Smooth muscle cell (in vitro differentiated cells): ENCODE data around the gene TBC1D9. TPM values are rescaled to one million over a fixed set of nuclear protein-coding genes. Genes with fewer than 3 reads are reported as not detected.

ENCODE experiments used
- DNase-seq: peaks from one replicate; lab custom pipeline; 2025; ENCODE audit not compliant: unreplicated experiment; lab: John Stamatoyannopoulos, UW
- H2AFZ ChIP-seq: fragments of 200-600 bp; sonication (generic); 2 replicates; pipeline ENCODE4 v1.6.0; 2016; ENCODE audit warnings: antibody characterized with exemption, low read depth, mild to moderate bottlenecking
- H3F3A ChIP-seq: fragments of 200-600 bp; sonication (generic); 2 replicates; pipeline ENCODE4 v1.6.0; 2017; ENCODE audit warnings: antibody characterized with exemption, low read depth
- H3K27ac ChIP-seq: fragments of 200-600 bp; sonication (generic); 2 replicates; pipeline ENCODE4 v1.5.1; 2016; ENCODE audit warnings: low read depth, mild to moderate bottlenecking
- H3K27me3 ChIP-seq: fragments of 200-600 bp; sonication (generic); 2 replicates; pipeline ENCODE4 v1.6.1; 2016; ENCODE audit warnings: low read depth, mild to moderate bottlenecking
- H3K36me3 ChIP-seq: fragments of 200-600 bp; sonication (generic); 2 replicates; pipeline ENCODE4 v1.5.1; 2016; ENCODE audit warnings: low read depth
- H3K4me1 ChIP-seq: fragments of 200-600 bp; sonication (generic); 2 replicates; pipeline ENCODE4 v1.5.1; 2016; ENCODE audit warnings: low read depth
- H3K4me2 ChIP-seq: fragments of 200-600 bp; sonication (generic); 2 replicates; pipeline ENCODE4 v1.6.0; 2016; ENCODE audit warnings: mild to moderate bottlenecking
- H3K4me3 ChIP-seq: fragments of 200-600 bp; sonication (generic); 2 replicates; pipeline ENCODE4 v1.5.1; 2016; ENCODE audit warnings: mild to moderate bottlenecking
- H3K79me2 ChIP-seq: fragments of 200-600 bp; sonication (generic); 2 replicates; pipeline ENCODE4 v1.6.0; 2016; ENCODE audit warnings: low read depth, mild to moderate bottlenecking
- H3K9ac ChIP-seq: fragments of 200-600 bp; sonication (generic); 2 replicates; pipeline ENCODE4 v1.6.0; 2016; ENCODE audit warnings: low read depth
- H3K9me3 ChIP-seq: fragments of 200-600 bp; sonication (generic); replicated peaks from 2 replicates; pipeline ENCODE4 v1.5.1; 2016; ENCODE audit warnings: low read depth
- H4K20me1 ChIP-seq: fragments of 200-600 bp; sonication (generic); 2 replicates; pipeline ENCODE4 v1.6.0; 2016; ENCODE audit warnings: low read depth
- CTCF ChIP-seq: fragments of 200-600 bp; sonication (generic); IDR thresholded peaks from 2 replicates; pipeline ENCODE4 v1.5.1; 2017; ENCODE audit warnings: borderline replicate concordance, mild to moderate bottlenecking, antibody characterized with exemption; ENCODE audit not compliant: insufficient read depth, poor library complexity, severe bottlenecking
- WGBS: methylation state at CpG from one replicate; pipeline ENCODE4 v1.1.7; 2016; ENCODE audit warnings: low lambda C conversion rate; 5-methylcytosine and 5-hydroxymethylcytosine counted together
- polyA plus RNA-seq: library from polyadenylated mRNA; unstranded; fragments of >200 nt; fragmentation: Nextera tagmentation; extraction: Ambion mirVana; gene quantifications from 2 replicates; pipeline ENCODE4 v1.2.1, GENCODE V29; 2016
- total RNA-seq: library from RNA; depleted of rRNA; stranded (reverse); fragments of >200 nt; gene quantifications from 2 replicates; pipeline ENCODE4 v1.2.3, GENCODE V29; 2014

The TBC1D9 gene
- total and polyA plus RNA-seq, 2 experiments from 2014 or later = 9.1 to 39.5 TPM

DNA sequence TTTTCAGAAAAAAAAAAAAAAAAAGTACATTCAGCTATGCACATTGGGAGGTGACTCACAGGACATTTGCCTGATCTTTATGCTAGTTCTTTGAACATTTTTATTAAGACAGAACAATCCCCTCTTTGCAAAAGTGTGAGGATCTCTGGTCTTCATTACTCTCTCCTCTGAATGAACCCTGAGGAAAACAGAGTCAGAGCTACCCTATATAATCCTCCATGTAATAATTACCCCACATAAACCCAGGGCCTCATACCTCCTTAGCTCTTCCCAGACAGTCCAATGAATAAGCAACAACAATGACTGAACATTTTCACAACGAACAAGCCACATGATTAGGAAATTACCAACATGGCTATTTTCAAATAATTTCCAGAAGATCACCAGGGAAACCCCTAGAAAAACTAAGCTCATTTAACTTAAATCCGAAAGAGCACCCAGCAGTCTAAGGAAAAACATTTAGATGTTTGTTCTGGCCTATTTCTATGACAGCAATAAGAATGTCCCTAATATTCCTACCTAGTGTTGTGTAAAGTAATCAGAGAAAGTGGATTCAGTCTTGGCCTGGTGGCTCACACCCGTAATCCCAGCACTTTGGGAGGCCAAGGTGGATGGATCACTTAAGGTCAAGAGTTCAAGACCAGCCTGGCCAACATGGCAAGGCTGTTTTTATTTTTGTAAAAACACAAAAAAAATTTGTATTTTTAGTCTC lies 37.8 kb downstream of the TBC1D9 start:
- no peaks in the 10 kb centered on the region for H3K27me3 ChIP-seq
- 43% methylated on average over 3 of the region's 3 CpGs for WGBS
- H3K4me3 ChIP-seq = no peak overlapping the region
- H3K27ac ChIP-seq = peak overlapping the region; percentile 91
- no peaks in the 10 kb centered on the region for H3K4me1 ChIP-seq
- TF ChIP-seq CTCF = no peak
- H4K20me1 ChIP-seq = peaks cover 24% of the 10 kb centered on the region
- H3K9me3 ChIP-seq = no peaks in the 10 kb centered on the region
- peaks cover 12% of the 10 kb centered on the region for H3F3A ChIP-seq
- no peak overlapping the region for H2AFZ ChIP-seq
- DNase-seq = no peak
- H3K36me3 ChIP-seq = no peaks in the 10 kb centered on the region
- peaks cover 42% of the 10 kb centered on the region for H3K79me2 ChIP-seq
- peak overlapping the region; percentile 64 for H3K9ac ChIP-seq
- H3K4me2 ChIP-seq = peak overlapping the region; percentile 38

DNA sequence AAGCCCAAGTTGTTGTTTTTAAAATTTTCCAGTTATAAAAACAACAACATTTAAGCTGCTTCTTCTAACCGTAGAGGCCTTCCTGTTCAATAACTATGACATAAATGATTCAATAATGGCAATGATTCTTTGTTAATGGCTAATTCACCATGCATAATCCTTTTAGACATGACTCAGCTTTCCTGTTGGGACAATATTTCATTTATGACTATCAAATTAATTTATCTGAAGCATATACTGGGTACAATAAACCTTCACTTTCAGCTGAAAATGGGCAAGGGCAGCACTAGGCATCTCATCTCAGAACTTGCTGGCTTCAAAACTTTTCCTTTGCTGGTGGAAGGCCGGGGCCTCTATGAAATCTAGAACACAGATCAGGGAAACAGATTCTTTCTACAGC lies 38.9 kb downstream of the TBC1D9 start:
- Histone ChIP-seq H2AFZ (no peak overlapping the region), H3K27me3 (no peaks in the 10 kb centered on the region), H3F3A (peaks cover 12% of the 10 kb centered on the region), H3K36me3 (no peaks in the 10 kb centered on the region), H3K4me2 (no peak overlapping the region), H3K79me2 (peaks cover 40% of the 10 kb centered on the region), H3K4me1 (no peaks in the 10 kb centered on the region), H4K20me1 (peaks cover 24% of the 10 kb centered on the region), H3K27ac (peak overlapping the region; percentile 91), H3K9ac (peak overlapping the region; percentile 6), H3K4me3 (no peak overlapping the region), H3K9me3 (no peaks in the 10 kb centered on the region)
- no peak for TF ChIP-seq CTCF
- WGBS = 87% methylated on average over 2 of the region's 2 CpGs
- no peak for DNase-seq

DNA sequence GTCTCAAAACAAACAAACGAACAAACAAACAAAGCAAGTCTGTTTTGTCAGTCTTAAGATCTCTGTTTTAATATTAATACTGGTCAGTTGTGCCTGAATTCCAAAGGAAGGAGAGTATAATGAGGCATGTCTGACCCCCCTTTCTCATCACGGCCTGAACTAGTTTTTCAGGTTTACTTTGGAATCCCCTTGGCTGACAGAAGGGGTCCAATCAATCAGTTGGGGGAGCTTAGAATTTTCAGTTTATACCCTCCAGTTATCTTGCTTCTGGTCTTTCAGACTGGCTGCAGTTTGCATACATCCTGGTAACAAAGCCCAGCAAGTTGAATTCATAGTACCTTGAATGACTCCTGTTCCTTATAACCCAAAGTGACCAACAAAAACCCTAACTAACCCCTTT lies 41.1 kb downstream of the TBC1D9 start:
- no peaks in the 10 kb centered on the region for H3K36me3 ChIP-seq
- H3K9me3 ChIP-seq = no peaks in the 10 kb centered on the region
- no peak overlapping the region for H3K4me2 ChIP-seq
- no peaks in the 10 kb centered on the region for H3K27me3 ChIP-seq
- H3F3A ChIP-seq = peaks cover 12% of the 10 kb centered on the region
- WGBS = 63% methylated on average over 2 of the region's 2 CpGs
- peaks cover 43% of the 10 kb centered on the region for H3K79me2 ChIP-seq
- peaks cover 40% of the 10 kb centered on the region for H4K20me1 ChIP-seq
- TF ChIP-seq CTCF = no peak
- H2AFZ ChIP-seq = no peak overlapping the region
- DNase-seq = no peak
- no peak overlapping the region for H3K9ac ChIP-seq
- H3K27ac ChIP-seq = no peak overlapping the region
- H3K4me1 ChIP-seq = no peaks in the 10 kb centered on the region
- no peak overlapping the region for H3K4me3 ChIP-seq

- no peak for DNase-seq
- no peak for TF ChIP-seq CTCF
Observed at GRCh38 chr4:140711910-140712309, 44.3 kb downstream of the TBC1D9 start.

More at GRCh38 chr4:140711910-140712309, 44.3 kb downstream of the TBC1D9 start:
- Histone ChIP-seq H2AFZ (no peak overlapping the region), H3K27ac (no peak overlapping the region), H3K36me3 (no peaks in the 10 kb centered on the region), H3K27me3 (no peaks in the 10 kb centered on the region), H4K20me1 (peaks cover 41% of the 10 kb centered on the region), H3K79me2 (peaks cover 40% of the 10 kb centered on the region), H3K9ac (no peak overlapping the region), H3K9me3 (no peaks in the 10 kb centered on the region), H3K4me1 (no peaks in the 10 kb centered on the region), H3K4me3 (no peak overlapping the region), H3K4me2 (no peak overlapping the region), H3F3A (no peaks in the 10 kb centered on the region)
- WGBS = 86% methylated on average over 4 of the region's 4 CpGs
